IMR-90 (cell line): ENCODE results near the gene MGAT4C. TPM values are rescaled to one million over a fixed set of nuclear protein-coding genes. Genes with fewer than 3 reads are reported as not detected.

Source experiments
- ATAC-seq: fragments of 200-7000 bp; cut with Tn5 transposase; 2 replicates; pipeline ENCODE4 v1.9.1; 2020; ENCODE audit warnings: low read depth, mild to moderate bottlenecking, moderate library complexity
- BruUV-seq: library from RNA; stranded (reverse); fragments of 400-500 nt; replicated peaks from 2 replicates; lab custom pipeline; 2021; lab: Mats Ljungman, UMichigan
- CTCF ChIA-PET: fragments of 300-600 bp; formaldehyde crosslinking; extraction: SDS; loops from one replicate; lab custom pipeline; 2021; ENCODE audit warnings: antibody characterized with exemption; lab: Yijun Ruan, JAX
- POLR2A ChIA-PET: fragments of 300-600 bp; sonication (Branson Sonifier 250); formaldehyde crosslinking; loops from one replicate; lab custom pipeline; 2022; ENCODE audit warnings: antibody characterized with exemption; ENCODE audit not compliant: unreplicated experiment; lab: Charles Lee
- DNase-seq: peaks from one replicate; pipeline ENCODE4 v3.0.0; 2013
- H2AFZ ChIP-seq: replicated peaks from 2 replicates; pipeline ENCODE3; 2013; ENCODE audit warnings: low read length, mild to moderate bottlenecking; ENCODE audit not compliant: poor library complexity
- H2AK5ac ChIP-seq: 2 replicates; pipeline ENCODE4 v1.6.1; 2013; ENCODE audit warnings: low read depth, low read length, inconsistent platforms
- H2AK9ac ChIP-seq: replicated peaks from 2 replicates; pipeline ENCODE3; 2013; ENCODE audit warnings: mild to moderate bottlenecking, low read depth, low read length, moderate library complexity; ENCODE audit not compliant: poor library complexity
- H2BK120ac ChIP-seq: 2 replicates; pipeline ENCODE4 v1.6.1; 2013; ENCODE audit warnings: low read depth, low read length, inconsistent platforms
- H2BK15ac ChIP-seq: 3 replicates; pipeline ENCODE4 v1.6.1; 2013; ENCODE audit warnings: low read depth, low read length, inconsistent platforms
- H2BK20ac ChIP-seq: 2 replicates; pipeline ENCODE4 v1.6.1; 2013; ENCODE audit warnings: low read depth, mild to moderate bottlenecking, inconsistent platforms, low read length, moderate library complexity
- H2BK5ac ChIP-seq: 2 replicates; pipeline ENCODE4 v1.6.1; 2013; ENCODE audit warnings: mild to moderate bottlenecking, low read depth, low read length, inconsistent platforms; ENCODE audit not compliant: poor library complexity, severe bottlenecking
- H3K14ac ChIP-seq: replicated peaks from 2 replicates; pipeline ENCODE4 v1.6.1; 2013; ENCODE audit warnings: low read depth, low read length, inconsistent platforms
- H3K18ac ChIP-seq: 2 replicates; pipeline ENCODE4 v1.6.1; 2013; ENCODE audit warnings: low read depth, low read length, control low read depth
- H3K23ac ChIP-seq: 2 replicates; pipeline ENCODE4 v1.6.1; 2013; ENCODE audit warnings: low read depth, low read length, inconsistent platforms
- H3K27ac ChIP-seq: 2 replicates; pipeline ENCODE4 v1.5.1; 2013; ENCODE audit warnings: mild to moderate bottlenecking, control low read depth, low read length; ENCODE audit not compliant: insufficient read depth
- H3K27me3 ChIP-seq: 2 replicates; pipeline ENCODE4 v1.6.1; 2013; ENCODE audit warnings: low read length; ENCODE audit not compliant: control insufficient read depth, insufficient read depth
- H3K36me3 ChIP-seq: 2 replicates; pipeline ENCODE4 v1.6.1; 2013; ENCODE audit warnings: low read length, mixed read lengths; ENCODE audit not compliant: control insufficient read depth, insufficient read depth
- H3K4ac ChIP-seq: 2 replicates; pipeline ENCODE4 v1.6.1; 2013; ENCODE audit warnings: low read depth, low read length, inconsistent platforms
- H3K4me1 ChIP-seq: 2 replicates; pipeline ENCODE4 v1.6.1; 2013; ENCODE audit warnings: low read length, mixed read lengths; ENCODE audit not compliant: control insufficient read depth, insufficient read depth
- H3K4me2 ChIP-seq: 2 replicates; pipeline ENCODE4 v1.6.1; 2013; ENCODE audit warnings: low read depth, mild to moderate bottlenecking, control low read depth, low read length, moderate library complexity
- H3K4me3 ChIP-seq: 2 replicates; pipeline ENCODE4 v1.5.1; 2013; ENCODE audit warnings: low read depth, mild to moderate bottlenecking, control low read depth, low read length, moderate library complexity; ENCODE audit not compliant: insufficient read depth
- H3K56ac ChIP-seq: 2 replicates; pipeline ENCODE4 v1.6.1; 2013; ENCODE audit warnings: low read length, inconsistent platforms; ENCODE audit not compliant: insufficient read depth; ENCODE audit errors: extremely low read depth
- H3K79me1 ChIP-seq, 2 experiments: 2 replicates each; pipeline ENCODE4 v1.6.1; 2013; ENCODE audit warnings: low read length in 2 of 2, inconsistent platforms in 1 of 2, low read depth in 1 of 2
- H3K9ac ChIP-seq: 2 replicates; pipeline ENCODE4 v1.6.1; 2013; ENCODE audit warnings: low read depth, low read length, control low read depth
- H3K9me1 ChIP-seq: 2 replicates; pipeline ENCODE4 v1.6.1; 2013; ENCODE audit warnings: low read length, inconsistent platforms; ENCODE audit not compliant: insufficient read depth
- H3K9me3 ChIP-seq: 2 replicates; pipeline ENCODE4 v1.6.1; 2013; ENCODE audit warnings: low read length; ENCODE audit not compliant: control insufficient read depth, insufficient read depth
- H4K20me1 ChIP-seq: 2 replicates; pipeline ENCODE4 v1.6.1; 2013; ENCODE audit warnings: low read length, inconsistent platforms; ENCODE audit not compliant: insufficient read depth
- H4K5ac ChIP-seq: 2 replicates; pipeline ENCODE4 v1.6.1; 2013; ENCODE audit warnings: mild to moderate bottlenecking, low read depth, low read length, control low read depth
- H4K8ac ChIP-seq, 2 experiments: 2 replicates each; pipeline ENCODE4 v1.6.1; 2013; ENCODE audit warnings: low read depth in 2 of 2, low read length in 2 of 2, control low read depth in 1 of 2, inconsistent platforms in 1 of 2
- H4K91ac ChIP-seq: 2 replicates; pipeline ENCODE4 v1.6.1; 2013; ENCODE audit warnings: low read depth, low read length, inconsistent platforms; ENCODE audit not compliant: insufficient read depth
- CEBPB ChIP-seq: IDR thresholded peaks from 2 replicates; pipeline ENCODE4 v1.6.1; 2012; ENCODE audit warnings: low read depth, low read length, improper control_type of control experiment
- ELK1 ChIP-seq: fragments of 150-350 bp; IDR thresholded peaks from 2 replicates; pipeline ENCODE4 v1.6.1; 2016; ENCODE audit warnings: low read depth, mild to moderate bottlenecking, low read length, moderate library complexity, borderline replicate concordance
- MAZ ChIP-seq: IDR thresholded peaks from 2 replicates; pipeline ENCODE4 v1.6.1; 2012; ENCODE audit warnings: low read depth, mild to moderate bottlenecking, low read length, improper control_type of control experiment, moderate library complexity, borderline replicate concordance
- MXI1 ChIP-seq: IDR thresholded peaks from 2 replicates; pipeline ENCODE4 v1.6.1; 2012; ENCODE audit warnings: low read depth, mild to moderate bottlenecking, low read length, moderate library complexity, borderline replicate concordance
- RAD21 ChIP-seq: IDR thresholded peaks from 2 replicates; pipeline ENCODE4 v1.6.1; 2012; ENCODE audit warnings: low read length, improper control_type of control experiment
- RFX5 ChIP-seq: IDR thresholded peaks from 2 replicates; pipeline ENCODE4 v1.8.0; 2012; ENCODE audit warnings: low read depth, mild to moderate bottlenecking, low read length, moderate library complexity
- SMC3 ChIP-seq: fragments of 150-350 bp; IDR thresholded peaks from 2 replicates; pipeline ENCODE4 v1.6.1; 2016; ENCODE audit warnings: low read depth, mild to moderate bottlenecking, antibody characterized with exemption, low read length, moderate library complexity
- dilution Hi-C: fragments of 300-500 bp; cut with HindIII; formaldehyde crosslinking; loops from one replicate; pipeline ENCODE4 v1.14.3; 2018; ENCODE audit warnings: low sequenced_read_pairs; ENCODE audit not compliant: unreplicated experiment
- in situ Hi-C: fragments of 300-500 bp; cut with MboI; formaldehyde crosslinking; loops from 3 replicates; pipeline ENCODE4 v1.14.3; 2019; ENCODE audit warnings: low sequenced_read_pairs, inconsistent platforms, mixed read lengths
- intact Hi-C: fragments of 100-400 bp; cut with micrococcal nuclease; formaldehyde crosslinking; loops from 2 replicates; pipeline ENCODE4 v1.10.0; 2022
- polyA plus RNA-seq, 3 experiments: library from polyadenylated mRNA; depleted of rRNA; stranded (reverse); fragments of >200 nt; gene quantifications; 2 replicates each; pipeline ENCODE4 v1.2.3, GENCODE V29; 2012; ENCODE audit warnings: low replicate concordance in 1 of 3
- total RNA-seq: library from RNA; depleted of rRNA; stranded (reverse); fragments of >200 nt; gene quantifications from 2 replicates; pipeline ENCODE4 v1.2.3, GENCODE V29; 2012

MGAT4C gene
- total and polyA plus RNA-seq, 2 of the 4 experiments (the other 2 are of a cell fraction): not detected

GRCh38 chr12:85927166-85927565, 329.0 kb downstream of the MGAT4C start:
- no peaks in the 10 kb centered on the region for H3K36me3 ChIP-seq
- no peak overlapping the region for H3K4me2 ChIP-seq
- H4K91ac ChIP-seq: no peak overlapping the region
- no peak overlapping the region for H3K56ac ChIP-seq
- no peak overlapping the region for H2AFZ ChIP-seq
- TF ChIP-seq ELK1: no peak
- no peak for TF ChIP-seq RAD21
- no peak for TF ChIP-seq SMC3
- TF ChIP-seq MAZ: no peak
- no peak for TF ChIP-seq MXI1
- no peak for TF ChIP-seq CEBPB
- TF ChIP-seq RFX5: no peak
- H2BK5ac ChIP-seq: no peak overlapping the region
- H4K20me1 ChIP-seq: no peaks in the 10 kb centered on the region
- H3K4me3 ChIP-seq: no peak overlapping the region
- no peak overlapping the region for H2AK5ac ChIP-seq
- no peak overlapping the region for H3K4ac ChIP-seq
- no peak overlapping the region for H3K18ac ChIP-seq
- H3K9ac ChIP-seq: no peak overlapping the region
- in situ Hi-C loops: no loop called here
- ChIA-PET CTCF (no interaction called here), POLR2A (no interaction called here)
- dilution Hi-C loops: no loop called here
- intact Hi-C loops: no loop called here
- no peak for ATAC-seq
- H3K27ac ChIP-seq: no peak overlapping the region
- H3K23ac ChIP-seq: no peak overlapping the region
- BruUV-seq: no TSS peak
- H3K4me1 ChIP-seq: no peaks in the 10 kb centered on the region
- H3K14ac ChIP-seq: no peak overlapping the region
- H4K5ac ChIP-seq: no peak overlapping the region
- no peaks in the 10 kb centered on the region for H3K9me1 ChIP-seq
- H2BK20ac ChIP-seq: no peak overlapping the region
- no peak overlapping the region for H2BK120ac ChIP-seq
- no peaks in the 10 kb centered on the region for H3K9me3 ChIP-seq
- no peaks in the 10 kb centered on the region for H3K79me1 ChIP-seq
- H2BK15ac ChIP-seq: no peak overlapping the region
- no peak overlapping the region for H2AK9ac ChIP-seq
- no peaks in the 10 kb centered on the region for H3K27me3 ChIP-seq
- no peak overlapping the region for H4K8ac ChIP-seq
- DNase-seq: no peak
